ENCODE results near the gene FAM163B. TPM values are rescaled to one million over a fixed set of nuclear protein-coding genes. Genes with fewer than 3 reads are reported as not detected.

FAM163B gene
- total RNA-seq, 1 donor from 2014 or later: not detected

DNA sequence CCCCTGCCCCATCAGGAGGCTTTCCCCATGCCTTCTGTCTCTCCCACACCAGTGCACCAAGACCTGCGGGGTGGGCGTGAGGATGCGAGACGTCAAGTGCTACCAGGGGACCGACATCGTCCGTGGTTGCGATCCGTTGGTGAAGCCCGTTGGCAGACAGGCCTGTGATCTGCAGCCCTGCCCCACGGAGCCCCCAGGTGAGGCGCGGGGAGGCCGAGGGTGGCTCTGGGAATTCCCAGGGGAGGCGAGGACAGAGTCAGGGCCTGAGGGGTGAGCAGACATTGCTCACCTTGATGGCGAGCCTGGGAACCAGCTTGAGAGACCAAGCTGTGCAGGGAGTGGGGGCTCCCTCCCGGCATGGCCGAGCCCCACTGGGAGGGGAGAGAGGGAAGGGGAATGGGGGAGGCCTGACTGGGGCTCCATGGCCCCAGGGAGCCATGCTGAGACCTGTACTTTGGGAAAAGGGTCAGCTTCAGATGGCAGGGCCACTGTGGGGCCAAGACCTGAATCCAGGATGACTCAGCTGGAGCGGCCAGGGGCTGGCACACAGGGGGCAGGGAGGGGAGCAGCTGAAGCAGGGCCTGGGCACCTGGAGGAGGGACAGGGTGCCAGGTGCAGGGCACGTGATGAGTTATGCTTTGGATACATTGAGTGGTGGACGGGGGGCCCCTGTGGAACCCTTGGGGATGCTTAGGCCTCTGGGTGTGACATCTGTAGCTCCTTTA is 35.2 kb downstream of the FAM163B start:
- no peaks in the 10 kb centered on the region for H3K27me3 ChIP-seq
- intact Hi-C loops (cut with DNase I): no loop called here
- TF ChIP-seq, protein P1, sequence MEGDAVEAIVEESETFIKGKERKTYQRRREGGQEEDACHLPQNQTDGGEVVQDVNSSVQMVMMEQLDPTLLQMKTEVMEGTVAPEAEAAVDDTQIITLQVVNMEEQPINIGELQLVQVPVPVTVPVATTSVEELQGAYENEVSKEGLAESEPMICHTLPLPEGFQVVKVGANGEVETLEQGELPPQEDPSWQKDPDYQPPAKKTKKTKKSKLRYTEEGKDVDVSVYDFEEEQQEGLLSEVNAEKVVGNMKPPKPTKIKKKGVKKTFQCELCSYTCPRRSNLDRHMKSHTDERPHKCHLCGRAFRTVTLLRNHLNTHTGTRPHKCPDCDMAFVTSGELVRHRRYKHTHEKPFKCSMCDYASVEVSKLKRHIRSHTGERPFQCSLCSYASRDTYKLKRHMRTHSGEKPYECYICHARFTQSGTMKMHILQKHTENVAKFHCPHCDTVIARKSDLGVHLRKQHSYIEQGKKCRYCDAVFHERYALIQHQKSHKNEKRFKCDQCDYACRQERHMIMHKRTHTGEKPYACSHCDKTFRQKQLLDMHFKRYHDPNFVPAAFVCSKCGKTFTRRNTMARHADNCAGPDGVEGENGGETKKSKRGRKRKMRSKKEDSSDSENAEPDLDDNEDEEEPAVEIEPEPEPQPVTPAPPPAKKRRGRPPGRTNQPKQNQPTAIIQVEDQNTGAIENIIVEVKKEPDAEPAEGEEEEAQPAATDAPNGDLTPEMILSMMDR (IDR thresholded peaks at IDR 0.05): no peak
- no peak for DNase-seq (ENCODE audit: low spot score in 2 of 2)
- no peak overlapping the region for H3K4me3 ChIP-seq
- no peaks in the 10 kb centered on the region for H3K9me3 ChIP-seq
- H3K4me1 ChIP-seq: peaks cover 9 to 18% of the 10 kb centered on the region in 2 donors
- no peak overlapping the region for H3K27ac ChIP-seq
- no peaks in the 10 kb centered on the region for H3K36me3 ChIP-seq

DNA sequence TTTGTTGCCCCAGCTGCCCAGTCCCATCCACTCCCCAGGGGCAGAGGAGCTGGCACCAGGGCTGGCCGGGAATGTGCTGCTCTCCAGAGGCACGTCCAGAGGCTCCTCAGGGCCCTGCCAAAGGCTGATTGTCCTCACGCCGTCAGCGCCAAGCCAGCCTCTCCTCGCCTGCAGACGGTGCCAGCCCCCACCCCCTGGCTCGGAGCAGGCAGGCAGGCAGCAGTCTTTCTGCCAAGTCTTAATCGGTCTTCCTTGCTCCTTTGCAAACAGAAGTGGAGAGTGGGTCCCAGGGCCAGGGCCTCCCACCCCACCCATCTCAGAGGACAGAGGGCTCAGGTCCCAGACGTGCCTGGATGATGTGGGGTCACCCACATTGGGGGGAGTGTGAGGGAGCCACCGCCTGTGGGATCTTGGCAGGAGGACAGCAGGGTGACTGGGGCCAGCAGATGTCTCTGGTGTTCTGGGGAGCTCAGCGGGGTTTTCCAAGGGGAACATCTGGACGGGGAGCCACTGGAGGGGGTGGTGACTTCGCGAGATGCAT is 36.3 kb downstream of the FAM163B start:
- Histone ChIP-seq H3K36me3 (no peaks in the 10 kb centered on the region), H3K4me1 (peaks cover 9 to 18% of the 10 kb centered on the region in 2 donors), H3K27me3 (no peaks in the 10 kb centered on the region), H3K27ac (no peak overlapping the region), H3K4me3 (peak overlapping the region in 1 of 2 donors; percentile 13), H3K9me3 (no peaks in the 10 kb centered on the region)
- DNase-seq (ENCODE audit: low spot score in 2 of 2): peak in 1 of 2 donors; percentile 76
- TF ChIP-seq, protein P1 (IDR thresholded peaks at IDR 0.05): no peak
- intact Hi-C loops (cut with DNase I): no loop called here

DNA sequence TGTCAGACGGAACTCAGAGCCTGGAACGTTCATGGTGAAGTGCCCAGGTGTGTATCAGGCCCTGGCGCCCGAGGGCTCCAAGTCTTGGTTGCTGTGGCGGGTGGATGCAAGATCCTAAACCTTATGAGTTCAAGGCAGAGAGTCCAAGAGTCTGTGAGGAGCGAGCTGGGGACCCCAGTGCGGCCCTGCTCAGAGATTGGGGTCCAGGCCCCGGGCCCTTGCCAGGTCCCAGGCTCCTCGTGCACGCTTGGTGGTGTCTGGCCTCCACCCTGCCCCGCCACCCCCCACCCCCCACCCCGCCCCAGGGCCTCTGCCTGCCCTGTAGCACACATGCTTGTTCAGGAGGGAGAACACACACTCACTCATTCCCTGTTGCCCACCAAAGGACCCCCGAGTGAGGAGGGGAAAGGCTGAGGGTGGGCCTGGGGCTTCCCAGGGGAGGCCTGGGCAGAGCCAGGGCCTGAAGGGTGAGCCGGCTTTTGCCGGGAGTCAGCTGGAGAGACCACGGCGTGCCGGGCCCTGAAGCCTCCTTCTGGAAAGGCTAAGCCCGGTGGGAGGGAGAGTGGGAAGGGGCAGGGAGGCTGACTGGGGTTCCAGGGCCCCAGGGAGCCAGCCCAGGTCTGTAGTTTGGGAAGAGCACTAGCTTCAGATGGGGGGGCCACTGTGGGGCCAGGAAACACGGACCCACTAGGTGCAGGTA is 37.1 kb downstream of the FAM163B start:
- Histone ChIP-seq H3K4me1 (peaks cover 9 to 18% of the 10 kb centered on the region in 2 donors), H3K27me3 (no peaks in the 10 kb centered on the region), H3K4me3 (peak overlapping the region in 1 of 2 donors; percentile 13), H3K36me3 (no peaks in the 10 kb centered on the region), H3K9me3 (no peaks in the 10 kb centered on the region), H3K27ac (no peak overlapping the region)
- TF ChIP-seq, protein P1 (IDR thresholded peaks at IDR 0.05): no peak
- no peak for DNase-seq (ENCODE audit: low spot score in 2 of 2)
- intact Hi-C loops (cut with DNase I): no loop called here

DNA sequence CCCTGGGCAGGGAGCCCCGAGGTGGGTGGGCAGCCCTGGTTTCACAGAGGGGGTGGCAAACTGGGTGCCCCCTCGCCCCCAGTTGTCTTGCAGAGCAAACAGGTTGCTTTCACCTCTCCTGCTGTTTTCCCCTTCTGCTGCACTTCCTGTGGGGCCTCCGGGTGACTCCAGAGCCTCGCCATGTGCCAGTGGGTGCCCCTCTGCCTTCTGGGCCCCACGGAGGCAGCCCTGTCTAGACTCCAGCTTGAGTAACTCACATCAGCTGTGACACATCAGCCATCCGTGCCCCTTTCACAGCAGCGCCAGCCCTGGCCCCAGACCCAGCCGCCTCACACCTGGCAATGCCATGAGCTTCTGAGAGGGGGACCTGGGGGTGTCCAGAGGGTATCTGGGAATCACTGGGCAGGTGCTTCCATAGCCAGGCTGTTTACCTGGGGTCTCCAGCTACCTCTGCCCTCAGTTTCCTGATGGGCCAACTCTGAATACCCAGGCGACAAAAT is 37.7 kb downstream of the FAM163B start:
- Histone ChIP-seq H3K4me1 (peaks cover 9 to 18% of the 10 kb centered on the region in 2 donors), H3K36me3 (no peaks in the 10 kb centered on the region), H3K27me3 (no peaks in the 10 kb centered on the region), H3K27ac (no peak overlapping the region), H3K4me3 (no peak overlapping the region), H3K9me3 (no peaks in the 10 kb centered on the region)
- TF ChIP-seq, protein P1 (IDR thresholded peaks at IDR 0.05): no peak
- intact Hi-C loops (cut with DNase I): no loop called here
- DNase-seq (ENCODE audit: low spot score in 2 of 2): no peak

DNA sequence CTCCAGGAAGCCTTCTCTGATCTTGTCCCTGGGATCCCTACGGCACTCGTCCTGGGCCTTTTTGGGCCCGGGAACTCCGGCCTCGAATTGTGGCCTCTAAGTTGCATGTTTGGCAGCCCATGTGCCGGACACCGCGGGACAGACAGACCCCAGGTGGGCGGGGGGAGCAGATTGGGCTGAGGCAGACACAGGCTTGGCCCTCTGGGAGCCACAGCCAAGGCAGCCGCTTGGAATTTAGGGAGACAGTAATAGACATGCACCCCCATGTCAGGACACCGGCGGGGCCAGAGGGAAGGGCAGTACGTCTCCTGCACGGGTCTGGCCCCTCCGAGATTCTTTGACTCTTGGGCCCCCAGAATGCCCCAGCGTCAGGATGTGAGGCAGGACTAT is 38.5 kb downstream of the FAM163B start:
- Histone ChIP-seq H3K27ac (no peak overlapping the region), H3K9me3 (no peaks in the 10 kb centered on the region), H3K27me3 (no peaks in the 10 kb centered on the region), H3K4me1 (peaks cover 9 to 20% of the 10 kb centered on the region in 2 donors), H3K36me3 (no peaks in the 10 kb centered on the region), H3K4me3 (no peak overlapping the region)
- DNase-seq (ENCODE audit: low spot score in 2 of 2): no peak
- intact Hi-C loops (cut with DNase I): no loop called here
- TF ChIP-seq, protein P1 (IDR thresholded peaks at IDR 0.05): no peak
